Natural killer cell (primary cell): Measurements from ENCODE around the gene ZNF669. TPM values are rescaled to one million over a fixed set of nuclear protein-coding genes. Genes with fewer than 3 reads are reported as not detected.
"Not testable (repeated sequence)": the region's sequence is repeated elsewhere in the genome, so short reads cannot be mapped to it uniquely, and the experiment has no call there.

ENCODE experiments used
- ATAC-seq, 3 donors: fragments of 150-1000 bp in 2 of 3; fragments of 200-7000 bp in 1 of 3; cut with Tn5 transposase; 1 replicate in 1 of 3; 2 replicates in 2 of 3; pipeline ENCODE4 v1.10.0; 2021; ENCODE audit warnings: mild to moderate bottlenecking in 2 of 3, moderate library complexity in 2 of 3
- DNase-seq, 2 donors: peaks; one replicate each; pipeline versions ENCODE4 v3.0.0 to v3.0.0-alpha.2; 2013 to 2021; ENCODE audit warnings: mixed read lengths in 1 of 2
- H3K27ac ChIP-seq: one replicate; pipeline ENCODE4 v1.5.1; 2013; ENCODE audit warnings: mild to moderate bottlenecking, low read length
- H3K27me3 ChIP-seq: one replicate; pipeline ENCODE4 v1.6.1; 2013; ENCODE audit warnings: low read length; ENCODE audit not compliant: control insufficient read depth, insufficient read depth
- H3K36me3 ChIP-seq: one replicate; pipeline ENCODE4 v1.6.1; 2013; ENCODE audit warnings: low read length; ENCODE audit not compliant: control insufficient read depth, insufficient read depth
- H3K4me1 ChIP-seq: one replicate; pipeline ENCODE4 v1.6.1; 2013; ENCODE audit warnings: low read length; ENCODE audit not compliant: control insufficient read depth, insufficient read depth
- H3K4me3 ChIP-seq: one replicate; pipeline ENCODE4 v1.5.1; 2013; ENCODE audit warnings: low read length
- H3K9me3 ChIP-seq: one replicate; pipeline ENCODE4 v1.6.1; 2013; ENCODE audit warnings: low read length; ENCODE audit not compliant: control insufficient read depth, insufficient read depth
- H3K27ac Mint-ChIP-seq, 2 donors: one replicate each; pipeline ENCODE4 v1.8.0; 2022; ENCODE audit warnings: mild to moderate bottlenecking in 2 of 2, mixed read lengths in 2 of 2, moderate library complexity in 1 of 2
- H3K27me3 Mint-ChIP-seq, 2 donors: one replicate each; pipeline ENCODE4 v1.8.0; 2022; ENCODE audit warnings: low read depth in 2 of 2, mixed read lengths in 2 of 2
- H3K36me3 Mint-ChIP-seq: one replicate; pipeline ENCODE4 v1.8.0; 2022; ENCODE audit warnings: mixed read lengths
- H3K4me1 Mint-ChIP-seq, 2 donors: one replicate each; pipeline ENCODE4 v1.8.0; 2022; ENCODE audit warnings: mixed read lengths in 2 of 2
- H3K4me3 Mint-ChIP-seq: one replicate; pipeline ENCODE4 v1.8.0; 2022; ENCODE audit warnings: mild to moderate bottlenecking, moderate library complexity, mixed read lengths
- H3K9me3 Mint-ChIP-seq, 2 donors: one replicate each; pipeline ENCODE4 v1.8.0; 2022; ENCODE audit warnings: mixed read lengths in 2 of 2
- CTCF ChIP-seq: fragments of 200-600 bp; IDR thresholded peaks from one replicate; pipeline ENCODE4 v1.8.0; 2022; ENCODE audit warnings: antibody characterized with exemption
- WGBS: methylation state at CpG from one replicate; pipeline ENCODE4 v1.1.7; 2013; ENCODE audit warnings: missing lambda C conversion rate; ENCODE audit not compliant: insufficient coverage; 5-methylcytosine and 5-hydroxymethylcytosine counted together
- intact Hi-C: fragments of 100-400 bp; cut with micrococcal nuclease; formaldehyde crosslinking; loops from one replicate; pipeline ENCODE4 v1.14.2; 2022
- total RNA-seq, 4 donors: library from RNA; stranded (reverse); fragments of 120-200 nt in 1 of 4; gene quantifications; one replicate each; pipeline versions ENCODE4 v1.2.3 to v1.2.4, GENCODE V29; 2013 to 2022

Gene ZNF669
- total RNA-seq, 3 donors from 2014 or later (not counting 1 experiment from before 2014, with no cell fraction given): 16.2 to 18.3 (median 17.0) TPM

- WGBS: 98% methylated on average over 6 of the region's 6 CpGs
- intact Hi-C loops: no loop called here
- Mint-ChIP-seq H3K9me3 (peaks cover 11 to 28% of the 10 kb centered on the region in 2 donors), H3K36me3 (peaks cover 38% of the 10 kb centered on the region), H3K4me3 (no peak overlapping the region), H3K27ac (no peak overlapping the region), H3K4me1 (no peaks in the 10 kb centered on the region), H3K27me3 (no peaks in the 10 kb centered on the region)
- Histone ChIP-seq H3K4me1 (no peaks in the 10 kb centered on the region), H3K4me3 (no peak overlapping the region), H3K36me3 (peaks cover 8% of the 10 kb centered on the region), H3K27me3 (no peaks in the 10 kb centered on the region), H3K9me3 (peaks cover 84% of the 10 kb centered on the region), H3K27ac (no peak overlapping the region)
- no peak for ATAC-seq
- TF ChIP-seq CTCF: no peak
- DNase-seq: no peak
These were observed 41.1 kb upstream of the ZNF669 start for GRCh38 chr1:247145279-247145678.

- H3K4me3 Mint-ChIP-seq, H3K4me1 Mint-ChIP-seq, intact Hi-C loops, H3K4me1 ChIP-seq, ATAC-seq, H3K27ac ChIP-seq, DNase-seq, H3K36me3 ChIP-seq, H3K27ac Mint-ChIP-seq, H3K4me3 ChIP-seq, H3K27me3 Mint-ChIP-seq, H3K27me3 ChIP-seq: not testable (repeated sequence)
- Mint-ChIP-seq H3K36me3 (peaks cover 58% of the 10 kb centered on the region), H3K9me3 (peaks cover 25 to 44% of the 10 kb centered on the region in 2 donors)
- H3K9me3 ChIP-seq: peaks cover 56% of the 10 kb centered on the region
These were observed 35.4 kb upstream of the ZNF669 start for GRCh38 chr1:247139557-247139956.

DNA sequence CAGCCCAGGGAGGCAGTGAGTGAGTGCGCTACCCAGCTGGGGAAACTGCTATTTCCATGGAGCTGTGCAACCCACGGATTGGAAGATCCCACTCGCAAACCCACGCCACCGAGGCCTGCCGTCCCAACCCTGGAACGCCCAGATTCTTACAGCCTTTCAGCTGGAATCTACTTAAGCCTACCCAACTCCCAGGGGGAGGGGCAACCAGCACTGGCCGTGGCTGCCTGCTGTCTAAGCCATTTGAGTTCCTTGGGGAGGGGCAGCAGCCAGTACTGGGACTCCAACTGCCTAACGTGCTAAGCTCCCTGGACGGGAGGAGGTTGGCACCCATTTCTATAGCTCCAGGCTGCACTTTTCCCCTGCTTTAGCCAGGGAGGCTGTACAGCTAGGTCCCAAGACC lies 27.1 kb upstream of the ZNF669 start:
- intact Hi-C loops: no loop called here
- Mint-ChIP-seq H3K4me1 (peaks cover 8 to 9% of the 10 kb centered on the region in 2 donors), H3K27ac (no peak overlapping the region), H3K27me3 (no peaks in the 10 kb centered on the region), H3K4me3 (no peak overlapping the region), H3K9me3 (peaks cover 9 to 18% of the 10 kb centered on the region in 2 donors), H3K36me3 (peaks cover 40% of the 10 kb centered on the region)
- Histone ChIP-seq H3K27me3 (no peaks in the 10 kb centered on the region), H3K9me3 (peaks cover 25% of the 10 kb centered on the region), H3K4me3 (no peak overlapping the region), H3K36me3 (peaks cover 5% of the 10 kb centered on the region), H3K27ac (no peak overlapping the region), H3K4me1 (peaks cover 4% of the 10 kb centered on the region)
- DNase-seq (no peak), ATAC-seq (no peak)
- 97% methylated on average over 10 of the region's 10 CpGs for WGBS
- TF ChIP-seq CTCF: no peak

GRCh38 chr1:247127519-247128282 lies 23.5 kb upstream of the ZNF669 start:
- H3K27ac ChIP-seq, H3K4me3 ChIP-seq, H3K36me3 Mint-ChIP-seq, H3K4me1 Mint-ChIP-seq, H3K27me3 ChIP-seq, H3K27me3 Mint-ChIP-seq, H3K4me1 ChIP-seq, ATAC-seq, H3K36me3 ChIP-seq, DNase-seq, H3K9me3 Mint-ChIP-seq: not testable (repeated sequence)
- intact Hi-C loops: loop anchor here (2.0 kb wide), 1 partner anchor 41 kb away; no protein-coding TSS in a partner anchor
- H3K9me3 ChIP-seq: peaks cover 15% of the 10 kb centered on the region
- 30% methylated on average over 12 of the region's 18 CpGs for WGBS
- H3K4me3 Mint-ChIP-seq: peak overlapping the region; percentile 80
- H3K27ac Mint-ChIP-seq: peak overlapping the region; percentile 65 to 77

DNA sequence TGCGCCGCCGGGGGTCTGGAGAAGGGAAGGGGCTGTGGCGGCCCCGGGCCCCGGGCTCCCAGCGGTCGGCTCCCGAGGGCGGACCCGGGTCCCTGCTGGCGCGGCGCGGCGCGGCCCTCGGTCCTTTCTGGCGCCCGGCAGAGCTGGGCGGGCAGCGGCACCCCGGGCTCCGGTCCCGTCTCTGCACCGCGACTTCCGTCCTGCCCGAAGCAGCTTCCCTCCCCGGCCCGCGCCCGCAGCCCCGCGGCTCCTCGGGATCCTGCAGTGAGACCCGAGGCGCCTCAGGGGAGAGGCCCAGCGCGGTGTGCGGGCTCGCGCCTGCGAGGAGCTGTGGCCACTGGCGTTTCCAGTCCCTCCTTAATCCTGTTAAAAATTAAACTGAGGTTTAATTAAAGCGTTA lies 22.4 kb upstream of the ZNF669 start:
- H3K4me1 Mint-ChIP-seq, H3K27me3 Mint-ChIP-seq, H3K9me3 ChIP-seq, DNase-seq, H3K4me3 Mint-ChIP-seq, H3K36me3 ChIP-seq, H3K4me1 ChIP-seq, H3K4me3 ChIP-seq, intact Hi-C loops, H3K27me3 ChIP-seq, H3K36me3 Mint-ChIP-seq, H3K9me3 Mint-ChIP-seq, H3K27ac ChIP-seq, H3K27ac Mint-ChIP-seq: not testable (repeated sequence)
- ATAC-seq: peak; percentile 52 to 70 (median 58)
- WGBS: no CpG with 5 or more reads among the region's 46 CpGs

DNA sequence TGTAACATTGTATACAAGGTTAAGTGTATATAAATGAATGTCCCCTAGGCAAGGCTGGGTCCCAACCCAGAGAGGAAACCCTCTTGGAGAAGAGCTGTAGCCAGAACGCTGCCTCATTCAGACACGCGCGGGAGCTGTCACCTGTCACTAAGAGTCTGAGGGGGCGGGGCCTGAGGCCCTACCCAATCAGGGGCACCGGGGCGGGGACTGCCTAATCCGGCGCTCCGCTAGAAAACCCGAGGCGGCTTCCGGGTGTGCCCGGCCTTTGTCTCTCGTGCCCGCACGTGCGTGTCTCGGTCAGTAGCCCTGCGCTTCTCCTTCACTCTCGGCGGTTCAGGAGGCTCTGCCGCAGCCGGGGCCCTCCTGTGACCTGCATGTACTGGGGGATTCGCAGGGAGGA lies 22.0 kb upstream of the ZNF669 start:
- intact Hi-C loops, H3K27ac Mint-ChIP-seq, H3K4me3 Mint-ChIP-seq, H3K9me3 Mint-ChIP-seq, H3K27me3 Mint-ChIP-seq, DNase-seq, H3K27me3 ChIP-seq, H3K4me1 ChIP-seq, H3K4me1 Mint-ChIP-seq, H3K36me3 Mint-ChIP-seq, H3K36me3 ChIP-seq, H3K4me3 ChIP-seq, H3K27ac ChIP-seq, H3K9me3 ChIP-seq: not testable (repeated sequence)
- peak; percentile 99 to 100 (median 99) for ATAC-seq
- no CpG with 5 or more reads among the region's 25 CpGs for WGBS
